GM23338 (cell line): Measurements from ENCODE around the gene TRPM2.

Experiments
- CREB1 ChIP-seq: fragments of 250-450 bp; sonication (Bioruptor Pico); IDR thresholded peaks from 2 replicates; pipeline ENCODE4 v1.5.0; 2020; ENCODE audit warnings: low read depth, mild to moderate bottlenecking, moderate library complexity
- CTCF ChIP-seq, 2 experiments: fragments of 200-600 bp in 1 of 2; sonication (generic) in 1 of 2; conservative IDR thresholded peaks; 2 replicates each; pipeline versions ENCODE4 v1.5.1 to v1.6.1; 2016 to 2017; ENCODE audit warnings: antibody characterized with exemption in 2 of 2, low read depth in 2 of 2, mild to moderate bottlenecking in 2 of 2, moderate library complexity in 1 of 2
- EZH2 ChIP-seq: fragments of 200-600 bp; sonication (generic); IDR thresholded peaks from one replicate; pipeline ENCODE4 v1.8.0; 2017; ENCODE audit warnings: antibody characterized with exemption, mild to moderate bottlenecking, low read depth; ENCODE audit not compliant: unreplicated experiment
- EZH2phosphoT487 ChIP-seq: fragments of 200-600 bp; sonication (generic); IDR thresholded peaks from one replicate; pipeline ENCODE4 v1.8.1; 2018; ENCODE audit warnings: antibody characterized with exemption; ENCODE audit not compliant: unreplicated experiment
- POLR2AphosphoS5 ChIP-seq: IDR thresholded peaks from 2 replicates; pipeline ENCODE4 v1.6.1; 2016; ENCODE audit warnings: antibody characterized with exemption, low read depth
- REST ChIP-seq: IDR thresholded peaks from one replicate; pipeline ENCODE4 v1.6.1; 2018; ENCODE audit warnings: antibody characterized with exemption; ENCODE audit not compliant: unreplicated experiment

GRCh38 chr21:44324854-44325107 lies 28.6 kb upstream of the TRPM2 start:
- TF ChIP-seq CTCF (conservative IDR thresholded peaks at IDR 0.05; ENCODE audit: low read depth in 2 of 2) (no peak), EZH2phosphoT487 (no peak), EZH2 (no peak), REST (no peak), CREB1 (CRISPR knock-in tag) (no peak), POLR2AphosphoS5 (no peak)
